ENCODE measurements around the gene TRAK1.

The TRAK1 gene

DNA sequence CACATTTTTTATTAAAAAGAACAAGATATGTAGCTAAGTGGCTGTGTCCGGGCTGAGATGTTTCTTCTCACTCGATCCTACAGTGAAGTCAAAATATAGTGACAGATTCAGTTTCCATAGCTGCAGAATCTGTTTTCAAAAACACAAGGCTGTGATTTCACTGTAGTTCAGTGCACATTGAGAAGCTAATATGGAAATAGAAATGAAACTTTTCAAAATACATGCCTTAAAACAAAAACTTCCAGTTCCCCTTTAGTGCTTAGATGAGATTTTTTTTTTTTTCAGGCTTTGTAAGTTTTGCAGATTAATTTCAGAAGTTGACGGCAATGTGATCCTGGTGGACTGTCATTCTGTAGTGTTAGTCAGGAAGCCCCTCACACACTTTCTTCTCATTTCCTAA, 23.8 kb upstream of the TRAK1 start:
- FAIRE-seq, result no peak

DNA sequence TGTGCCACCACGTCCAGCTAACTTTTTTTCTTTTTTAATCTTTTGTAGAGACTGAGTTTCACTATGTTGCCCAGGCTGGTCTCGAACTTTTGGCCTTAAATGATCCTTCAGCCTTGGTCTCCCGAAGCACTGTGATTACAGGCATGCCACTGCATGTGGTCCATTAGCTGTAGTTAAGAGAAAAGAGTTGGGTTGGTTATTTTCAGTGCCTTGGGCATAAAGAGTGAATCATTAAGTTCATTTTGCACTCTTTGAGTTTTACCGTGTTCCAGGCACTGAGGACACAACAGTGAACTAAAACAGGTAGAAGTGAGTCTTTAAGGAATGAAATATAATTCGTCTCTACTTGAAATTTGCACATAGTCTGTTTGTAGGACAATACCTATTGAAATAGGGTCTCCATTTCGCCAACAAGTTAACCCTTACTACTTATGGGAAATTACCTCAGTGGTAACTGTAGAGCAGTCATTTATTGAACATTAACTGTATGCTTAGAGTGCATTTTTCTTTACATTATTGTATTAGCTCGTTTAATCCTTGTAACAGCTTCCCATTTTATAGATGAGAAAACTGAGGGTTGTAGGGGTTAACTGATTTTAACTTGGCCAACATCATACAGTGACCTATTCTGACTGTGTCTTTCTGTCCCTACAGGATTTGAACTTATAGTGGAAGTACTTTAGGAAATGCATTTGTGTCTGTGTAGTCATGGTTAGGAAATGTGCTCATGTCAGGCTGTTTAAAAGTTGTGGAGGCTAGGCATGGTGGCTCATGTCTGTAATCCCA, 22.7 kb upstream of the TRAK1 start:
- no peak for FAIRE-seq

DNA sequence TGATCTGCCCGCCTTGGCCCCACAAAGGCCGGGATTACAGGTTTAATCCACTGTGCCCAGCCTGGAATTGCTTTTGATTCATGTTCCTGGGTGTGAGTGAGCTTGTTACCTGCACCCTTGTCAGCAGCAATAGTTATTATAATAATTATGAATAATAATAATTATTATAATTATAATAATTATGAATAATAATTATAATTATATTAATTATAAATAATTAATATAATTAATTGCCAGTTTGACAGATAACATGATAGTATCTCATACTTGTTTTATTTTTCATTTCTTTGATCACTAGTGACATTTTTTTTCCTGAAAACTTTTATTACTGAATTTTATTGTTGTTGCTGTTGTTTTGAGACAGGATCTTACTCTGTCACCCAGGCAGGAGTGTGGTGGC, 21.1 kb upstream of the TRAK1 start:
- no peak for FAIRE-seq

DNA sequence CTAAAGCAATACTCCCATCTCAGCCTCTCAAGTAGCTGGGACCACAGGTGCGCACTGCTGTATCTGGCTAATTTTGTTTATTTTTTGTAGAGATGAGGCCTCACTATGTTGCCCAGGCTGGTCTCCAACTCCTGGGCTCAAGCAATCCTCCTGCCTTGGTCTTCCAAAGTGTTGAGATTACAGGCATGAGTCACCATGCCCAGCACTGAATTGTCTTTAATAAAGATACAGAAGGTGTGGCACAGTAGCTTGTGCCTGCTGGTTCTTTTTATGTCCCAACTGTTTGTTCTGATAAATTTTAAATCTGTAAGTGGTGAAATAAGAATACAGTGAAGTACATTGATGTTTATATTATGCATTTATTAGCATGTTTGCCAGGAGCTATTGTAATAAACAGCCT, 20.6 kb upstream of the TRAK1 start:
- no peak for FAIRE-seq

DNA sequence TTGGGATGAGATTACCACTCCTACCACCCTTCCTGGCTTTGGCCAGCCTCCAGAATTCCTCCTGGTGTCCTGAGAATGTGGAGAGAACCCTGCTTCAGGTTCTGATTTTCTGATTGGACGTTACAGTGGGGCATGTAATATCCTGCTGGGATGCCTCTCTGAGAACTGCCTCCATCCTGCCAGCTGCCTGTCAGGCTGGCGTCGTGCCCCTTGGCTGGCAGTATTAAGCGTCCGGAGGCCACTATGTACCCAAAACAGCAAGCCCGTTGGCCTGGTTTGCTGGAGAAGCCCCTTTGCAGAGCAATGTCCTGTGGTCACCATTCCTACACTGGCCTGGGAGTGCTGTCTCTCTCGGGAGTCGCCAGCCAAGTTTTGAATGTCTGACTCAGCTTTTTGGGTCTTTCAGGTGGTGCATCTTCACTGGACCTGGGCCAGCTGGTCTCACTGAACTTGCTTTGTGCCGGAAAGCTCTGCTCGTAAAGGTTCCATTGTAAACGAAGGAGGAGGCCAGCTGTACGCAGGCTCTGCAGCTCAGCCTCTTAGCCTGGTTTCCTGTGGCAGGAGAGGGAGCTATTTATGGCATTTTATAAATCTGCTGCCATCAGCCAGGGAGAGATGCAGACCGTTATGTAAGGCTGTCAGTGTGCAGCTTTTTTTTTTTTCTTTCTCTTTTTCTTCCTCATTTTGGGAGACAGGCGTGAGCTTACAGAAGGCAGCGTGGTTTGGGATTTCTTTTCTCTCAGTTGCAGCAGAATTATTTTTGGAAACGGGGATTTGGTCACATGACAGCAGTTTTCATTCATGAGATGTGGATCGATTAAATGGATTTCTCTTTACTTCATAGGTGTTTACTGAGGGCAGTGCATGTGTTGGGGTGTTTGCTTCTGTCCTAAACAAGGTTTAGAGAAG, 19.0 kb upstream of the TRAK1 start:
- no peak for FAIRE-seq

DNA sequence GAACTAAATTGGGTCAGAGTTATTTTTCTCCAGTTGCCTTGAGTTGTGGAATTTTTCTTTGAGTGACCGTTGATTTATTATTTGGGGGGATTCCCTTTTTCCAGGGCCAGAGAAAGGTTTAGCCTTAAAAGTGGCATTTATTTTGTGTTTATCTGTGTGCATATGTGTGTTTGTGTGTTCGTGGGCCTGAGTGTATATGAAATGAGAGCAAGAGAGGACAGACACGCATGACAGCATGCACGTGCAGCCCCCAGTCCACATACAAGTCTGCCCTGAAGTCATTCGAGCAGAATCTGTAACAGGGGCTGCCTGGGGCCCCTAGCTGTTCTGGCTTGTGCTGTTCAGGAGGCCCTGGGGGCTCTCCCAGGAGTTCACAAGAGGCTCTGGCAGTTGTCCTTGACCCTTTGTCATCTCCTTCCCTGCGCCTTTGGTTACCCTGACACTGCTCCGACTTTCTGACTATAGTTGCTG, 18.3 kb upstream of the TRAK1 start:
- FAIRE-seq, result no peak

DNA sequence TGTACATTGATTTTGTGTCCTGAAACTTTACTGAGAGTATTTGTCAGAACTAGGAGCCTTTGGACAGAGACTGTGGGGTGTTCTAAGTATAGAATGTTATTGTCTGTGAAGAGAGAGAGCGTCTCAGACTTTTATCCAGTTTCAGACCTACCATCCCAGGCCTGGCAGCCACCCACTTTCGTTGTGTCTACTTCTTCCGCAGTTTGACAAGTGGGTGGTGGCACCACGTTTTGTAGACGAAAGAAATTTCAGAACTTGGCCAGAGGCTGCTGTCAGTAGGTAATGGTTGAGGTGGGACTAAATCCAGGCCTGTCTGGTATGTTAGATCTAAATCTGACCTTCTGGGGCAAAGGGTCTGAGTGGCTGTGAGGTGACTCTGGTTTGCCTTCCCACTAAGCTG, 13.4 kb upstream of the TRAK1 start:
- no peak for FAIRE-seq

DNA sequence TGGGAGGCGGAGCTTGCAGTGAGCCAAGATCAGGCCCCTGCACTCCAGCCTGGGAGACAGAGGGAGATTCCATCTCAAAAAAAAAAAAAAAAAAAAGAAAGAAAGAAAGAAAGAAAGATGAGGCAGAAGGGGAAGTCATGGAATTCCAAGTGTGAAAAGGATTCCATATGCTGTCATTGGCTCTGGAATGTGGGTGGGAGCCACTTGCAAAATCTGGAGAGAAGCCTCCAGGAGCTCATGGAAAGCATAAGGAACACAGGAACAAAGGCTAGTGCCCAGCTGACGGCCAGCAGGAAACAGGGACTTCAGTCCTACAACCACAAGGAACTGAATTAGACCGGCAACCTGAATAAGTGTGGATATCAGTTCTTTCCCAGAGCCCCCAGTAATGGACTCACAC, 12.5 kb upstream of the TRAK1 start:
- FAIRE-seq, result no peak

DNA sequence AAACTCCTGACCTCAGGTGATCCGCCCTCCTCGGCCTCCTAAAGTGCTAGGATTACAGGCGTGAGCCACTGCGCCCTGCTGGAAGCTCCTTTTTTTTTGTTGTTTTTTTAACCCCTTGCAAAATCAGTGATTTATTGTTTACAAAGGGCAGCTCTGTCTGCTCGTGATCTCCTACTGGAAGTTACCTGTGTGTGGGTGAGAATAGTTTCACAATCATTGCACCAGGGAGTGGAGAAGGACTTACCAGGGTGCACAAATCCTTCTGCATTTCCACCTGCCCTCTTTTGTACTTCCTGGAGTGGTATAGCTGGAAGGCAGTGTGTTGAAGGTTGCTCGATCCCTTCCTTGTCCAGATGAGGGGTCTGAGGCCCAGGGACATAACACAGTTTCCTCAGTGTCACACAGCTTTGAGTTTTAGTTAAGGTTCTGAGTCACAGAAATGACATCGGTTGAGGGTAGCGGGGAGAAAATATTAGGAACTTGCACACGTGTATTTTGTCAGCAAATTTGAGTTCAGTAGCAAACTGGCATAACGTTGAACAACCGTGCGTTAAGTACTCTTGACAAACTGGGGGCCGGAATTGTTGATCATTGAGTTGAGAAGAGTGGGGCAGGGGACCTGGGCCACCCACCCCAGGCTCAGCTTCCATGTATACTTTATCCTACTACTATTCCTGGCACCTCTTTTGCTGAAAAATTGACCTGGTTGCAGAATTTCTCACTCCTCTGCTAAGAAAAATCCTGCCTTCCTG, 11.3 kb upstream of the TRAK1 start:
- no peak for FAIRE-seq

DNA sequence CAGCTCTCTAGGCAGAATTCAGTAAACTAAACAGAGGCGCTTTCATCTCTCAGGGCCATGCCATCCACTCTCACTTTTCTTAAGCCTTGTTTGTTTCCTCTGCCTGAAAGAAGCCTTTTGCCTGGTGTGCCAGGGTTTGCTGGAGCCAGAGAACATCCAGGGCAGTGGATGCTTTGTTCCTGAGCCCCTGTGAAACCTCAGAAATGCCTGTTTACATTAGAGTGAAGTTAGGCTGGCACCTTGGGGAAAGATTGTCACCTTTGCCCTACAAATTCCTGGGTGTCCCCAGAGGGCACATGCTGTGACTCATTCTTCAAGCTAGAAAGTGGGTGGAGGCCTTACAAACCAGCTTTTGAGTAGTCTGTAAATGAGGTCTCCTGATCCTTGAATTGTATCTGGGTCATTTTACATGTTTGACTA, 10.7 kb upstream of the TRAK1 start:
- FAIRE-seq, result no peak

DNA sequence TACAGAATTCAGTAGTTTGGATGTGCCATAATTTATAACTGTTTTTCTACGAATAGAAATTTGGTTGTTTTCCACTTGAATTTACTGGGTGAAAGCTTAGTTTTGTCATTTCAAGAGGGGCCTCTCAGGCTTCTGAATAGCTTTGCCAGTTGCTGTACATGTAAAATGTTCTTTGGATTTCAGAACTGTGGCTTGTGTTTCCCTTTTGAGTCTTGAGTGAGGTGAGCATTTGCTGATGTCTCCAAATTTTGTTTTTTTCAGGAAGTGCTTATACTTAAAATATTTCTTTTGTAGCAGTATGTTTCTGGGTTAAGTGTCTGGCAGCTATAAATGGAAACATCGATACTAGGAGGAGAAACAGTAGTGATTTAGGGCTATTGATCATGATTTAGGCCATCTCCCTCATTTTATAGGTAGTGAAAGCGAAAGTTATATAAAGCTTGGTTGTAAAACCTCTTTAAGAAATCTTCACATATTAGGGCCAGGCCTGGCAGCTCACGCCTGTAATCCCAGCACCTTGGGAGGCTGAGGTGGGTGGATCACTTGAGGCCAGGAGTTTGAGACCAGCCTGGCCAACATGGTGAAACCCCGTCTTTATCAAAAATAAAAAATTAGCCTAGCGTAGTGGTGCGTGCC, 9.2 kb upstream of the TRAK1 start:
- FAIRE-seq, result no peak

DNA sequence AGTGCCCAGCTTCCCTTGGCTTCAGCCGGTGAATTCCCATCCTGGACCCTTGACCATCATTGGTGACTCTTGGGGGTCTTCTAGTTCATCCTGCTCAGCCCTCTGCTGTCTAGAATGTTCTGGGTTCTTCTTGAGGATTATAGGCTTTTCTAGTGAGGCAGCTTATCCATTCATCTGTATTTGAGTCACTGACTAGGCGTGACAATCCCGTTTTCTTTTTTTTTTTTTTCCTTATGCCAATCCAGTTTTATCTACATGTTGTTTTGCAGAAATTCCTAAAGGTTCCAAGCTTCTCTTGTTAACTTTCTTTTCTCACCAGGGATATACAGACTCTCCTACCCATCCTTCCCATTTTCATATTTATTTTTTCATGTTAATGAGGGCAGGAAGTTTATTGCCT, 6.6 kb upstream of the TRAK1 start:
- FAIRE-seq, result no peak

DNA sequence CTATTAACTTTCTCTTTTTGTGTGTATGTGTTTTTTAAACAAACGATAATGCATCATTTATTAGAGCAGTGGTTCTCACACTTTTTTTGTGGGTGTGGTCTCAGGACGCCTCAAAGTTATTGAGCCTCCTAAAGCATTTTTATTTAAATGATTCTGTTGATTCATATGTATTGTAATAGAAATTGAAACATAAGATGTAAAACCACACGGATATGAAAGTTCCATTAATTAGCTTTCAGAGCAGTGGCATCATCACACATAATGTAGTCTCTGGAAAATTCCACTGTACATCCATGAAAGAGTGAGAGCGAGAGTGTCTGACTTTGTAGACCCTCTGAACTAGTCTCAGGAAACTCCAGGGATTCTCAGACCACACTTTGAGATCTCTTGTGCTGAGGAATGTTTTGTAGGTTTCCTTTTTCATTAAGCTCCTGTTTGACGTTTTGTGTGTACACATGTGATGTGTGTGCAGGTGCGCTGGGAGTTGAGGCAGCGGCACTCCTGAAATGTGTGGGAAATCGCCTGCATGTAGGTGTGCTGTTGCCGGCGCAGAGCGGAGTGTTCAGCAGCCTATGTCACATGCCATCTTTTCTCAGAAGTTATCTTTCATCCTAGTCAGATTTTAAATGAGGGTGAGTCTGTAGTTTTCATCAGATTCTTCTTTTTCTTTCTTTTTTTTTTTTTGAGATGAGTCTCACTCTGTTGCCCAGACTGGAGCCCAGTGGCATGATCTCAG, 5.3 kb upstream of the TRAK1 start:
- no peak for FAIRE-seq

DNA sequence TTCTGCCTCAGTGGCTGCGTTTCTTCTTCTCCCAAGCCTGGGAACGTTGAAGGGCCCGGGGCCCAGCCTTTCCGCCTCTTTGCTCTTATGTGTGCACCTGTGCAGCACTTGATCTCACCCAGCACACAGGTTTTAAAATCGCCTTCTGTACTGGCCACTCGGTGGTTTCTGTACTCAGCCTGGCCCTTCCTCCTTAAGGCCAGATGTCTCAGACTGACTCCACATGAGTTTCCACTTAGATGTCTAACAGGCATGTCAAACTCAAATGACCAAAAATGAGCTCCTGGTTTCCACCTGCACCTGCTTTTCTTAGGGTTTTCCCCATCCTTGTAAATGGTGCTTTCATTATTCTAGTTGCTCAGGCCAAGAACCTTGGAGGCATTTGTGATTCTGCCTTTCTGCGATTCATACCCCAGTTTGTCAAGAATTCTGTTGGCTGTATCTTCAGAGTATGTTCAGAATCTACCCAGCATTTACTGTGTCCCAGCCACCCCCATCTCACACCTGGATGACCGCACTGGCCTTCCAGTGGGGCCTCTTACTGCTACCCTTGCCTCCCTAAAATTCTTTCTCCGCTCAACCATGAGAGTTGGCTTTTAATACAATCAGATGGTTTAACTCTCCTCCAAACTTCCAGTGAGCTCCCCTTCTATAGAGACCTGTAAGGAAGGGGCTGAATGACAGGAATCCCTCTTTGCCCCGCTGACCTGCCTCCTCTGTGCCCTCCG, 2.2 kb upstream of the TRAK1 start:
- FAIRE-seq, result no peak

DNA sequence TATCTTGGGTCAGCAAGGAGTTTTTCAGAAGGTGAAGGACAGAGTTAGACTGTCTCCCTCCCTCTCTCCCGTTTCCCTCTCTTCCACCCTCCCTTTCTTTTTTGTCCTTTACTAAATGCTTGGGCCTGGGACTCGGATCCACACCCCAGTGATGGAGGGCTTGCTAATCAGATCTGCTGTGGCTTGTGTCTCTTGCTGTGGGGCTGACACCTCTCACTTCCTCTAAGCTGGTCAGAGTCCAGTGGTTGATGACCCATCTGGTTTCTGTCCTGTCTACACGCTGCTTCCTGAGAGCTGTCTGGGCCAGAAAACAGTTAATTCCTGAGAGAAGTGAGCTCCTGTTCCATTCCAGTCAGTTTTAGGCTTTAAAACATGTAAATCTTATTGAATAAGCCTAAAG, 849 bp downstream of the TRAK1 start:
- no peak for FAIRE-seq

DNA sequence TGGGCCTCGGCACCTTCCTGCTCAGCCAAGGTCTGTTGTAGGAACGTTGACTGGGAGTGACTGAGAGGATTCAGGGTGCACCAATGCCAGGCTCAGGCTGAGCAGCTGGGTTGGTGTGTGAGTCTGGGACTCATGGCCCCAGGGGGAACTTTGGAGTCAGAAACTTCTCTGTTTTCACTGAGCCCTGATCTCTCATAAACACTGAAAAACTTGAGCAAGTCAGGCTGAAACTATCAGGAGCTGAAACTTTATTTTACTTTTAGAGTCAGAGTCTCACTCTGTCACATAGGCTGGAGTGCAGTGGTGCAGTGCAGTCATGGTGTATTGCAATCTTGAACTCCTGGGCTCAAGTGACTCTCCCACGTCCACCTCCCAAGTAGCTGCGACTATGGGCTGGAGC, 3.0 kb downstream of the TRAK1 start:
- FAIRE-seq, result no peak

DNA sequence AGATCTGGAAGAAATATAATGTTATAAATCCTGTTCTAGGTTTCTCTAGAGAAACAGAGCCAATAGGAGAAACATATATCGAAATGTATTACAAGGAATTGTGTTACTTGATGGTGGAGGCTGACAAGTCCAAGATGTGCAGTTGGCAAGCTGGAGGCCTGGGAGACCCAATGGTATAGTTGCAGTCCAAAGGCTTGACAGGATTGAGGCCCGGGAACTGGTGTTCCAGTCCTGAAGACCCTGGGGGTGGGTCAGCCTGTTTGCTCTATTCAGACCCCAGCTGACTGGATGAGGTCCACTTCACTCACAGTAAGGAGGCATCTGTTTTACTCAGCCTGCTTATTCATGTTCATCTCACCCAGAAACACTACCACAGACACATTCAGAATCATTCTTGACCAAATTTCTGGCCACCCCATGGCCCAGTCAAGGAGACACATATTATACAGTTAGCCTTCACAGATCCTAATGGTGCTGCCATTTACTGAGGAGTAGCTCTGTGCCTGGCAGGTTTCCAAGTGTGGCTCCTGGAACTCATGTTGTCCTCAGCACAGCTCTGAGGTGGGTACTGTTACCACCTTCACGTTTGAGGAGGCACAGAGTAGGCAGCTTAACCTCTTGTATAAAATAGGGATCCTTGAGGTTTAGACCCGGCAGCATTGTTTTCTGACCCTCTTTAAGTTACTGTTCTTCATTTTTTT, 3.7 kb downstream of the TRAK1 start:
- no peak for FAIRE-seq

DNA sequence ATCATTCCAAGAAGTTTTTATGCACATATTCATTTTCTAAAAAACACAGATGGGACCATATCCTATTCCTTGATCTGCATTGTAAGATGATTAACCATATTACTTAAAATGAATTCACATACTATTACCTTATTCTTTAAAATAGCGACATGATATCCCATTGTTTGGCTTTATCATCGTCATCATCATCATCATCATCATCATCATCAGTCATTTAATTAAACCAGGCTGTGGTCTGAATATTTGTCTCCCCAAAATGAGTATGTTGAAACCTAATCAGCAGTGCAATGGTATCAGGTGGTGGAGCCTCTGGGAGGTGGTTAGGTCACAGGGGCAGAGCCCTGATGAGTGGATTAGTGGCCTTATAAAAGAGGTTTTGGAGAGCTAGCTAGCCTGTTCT, 4.4 kb downstream of the TRAK1 start:
- no peak for FAIRE-seq

DNA sequence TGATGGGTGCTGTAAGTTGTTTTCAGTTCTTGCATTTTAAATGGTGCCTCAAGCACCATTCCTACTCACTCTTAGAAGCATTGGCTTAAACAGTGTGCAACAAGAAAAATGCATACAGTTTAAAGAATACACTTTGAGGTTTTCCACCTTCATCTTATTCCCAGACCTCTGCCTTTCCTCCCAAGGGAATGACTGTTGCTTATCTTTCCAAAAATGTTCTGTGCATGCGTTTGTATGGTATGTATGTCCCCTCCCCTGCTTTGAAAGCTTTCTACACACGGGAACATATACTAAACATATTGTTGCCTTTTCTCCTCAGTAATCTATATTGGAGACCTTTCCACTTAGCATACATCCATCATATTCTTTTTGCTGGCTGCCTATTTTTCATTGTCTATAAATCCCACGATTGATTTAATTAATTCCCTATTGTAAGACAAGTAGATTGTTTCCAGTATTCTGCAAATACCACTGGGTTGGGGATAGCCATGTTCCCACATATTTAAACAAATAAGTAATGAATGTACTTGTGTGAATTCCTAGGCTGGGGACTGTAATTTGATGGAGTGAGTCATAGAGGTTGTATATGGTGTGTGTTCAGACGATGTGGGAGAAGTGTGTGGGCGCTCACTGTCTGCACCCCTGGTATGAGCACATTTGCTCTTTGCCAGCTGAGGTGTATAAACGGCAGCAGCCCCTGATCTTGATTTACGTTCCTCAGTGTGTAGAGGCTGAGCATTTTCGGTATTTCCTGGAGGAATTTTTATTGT, 5.8 kb downstream of the TRAK1 start:
- no peak for FAIRE-seq

DNA sequence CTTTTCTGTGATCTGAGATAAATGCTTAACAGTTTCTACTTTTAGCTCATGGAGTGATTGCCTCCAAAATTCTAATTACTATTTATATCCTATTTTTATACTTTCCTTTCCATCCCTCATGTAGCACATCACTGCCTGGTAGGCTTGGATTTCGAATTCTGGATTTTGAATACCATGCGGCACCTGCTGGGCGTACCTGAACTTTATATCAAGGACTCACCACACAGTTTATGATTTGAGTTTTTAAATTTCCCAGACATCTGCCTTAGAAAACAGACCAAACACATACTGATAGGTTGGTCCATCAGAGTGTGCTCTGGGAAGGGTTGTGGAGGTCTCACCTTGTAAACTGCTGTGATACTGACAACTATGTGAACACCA, 6.4 kb downstream of the TRAK1 start:
- FAIRE-seq, result no peak
